Heart left ventricle (tissue), 16 donors: ENCODE data around the gene CHCHD6. TPM values are rescaled to one million over a fixed set of nuclear protein-coding genes. Genes with fewer than 3 reads are reported as not detected.
A peak's percentile ranks its signal among the peaks of the same experiment; 100 is the strongest.

ENCODE experiments used
- ATAC-seq, 4 donors: fragments of 200-7000 bp; cut with Tn5 transposase; one replicate each; pipeline ENCODE4 v1.9.1; 2020 to 2022; ENCODE audit warnings: moderate library complexity in 4 of 4, mild to moderate bottlenecking in 3 of 4, moderate number of reproducible peaks in 1 of 4
- DNase-seq, 5 donors: peaks; one replicate each; pipeline ENCODE4 v3.0.0-alpha.2; 2020
- H3K27ac ChIP-seq, 12 donors: fragments of 200-600 bp; sonication (generic) in 4 of 12; one replicate each; pipeline versions ENCODE4 v1.5.0 to v1.8.0; 2016 to 2022; ENCODE audit warnings: mild to moderate bottlenecking in 2 of 12
- H3K27me3 ChIP-seq, 9 donors: fragments of 200-600 bp; sonication (generic) in 2 of 9; one replicate each; pipeline versions ENCODE4 v1.5.1 to v1.8.0; 2016 to 2022; ENCODE audit warnings: mild to moderate bottlenecking in 3 of 9
- H3K36me3 ChIP-seq, 9 donors: fragments of 200-600 bp; sonication (generic) in 2 of 9; one replicate each; pipeline versions ENCODE4 v1.5.0 to v1.8.0; 2018 to 2022; ENCODE audit warnings: mild to moderate bottlenecking in 2 of 9
- H3K4me1 ChIP-seq, 12 donors: fragments of 200-600 bp; sonication (generic) in 4 of 12; one replicate each; pipeline versions ENCODE4 v1.5.0 to v1.8.0; 2016 to 2022; ENCODE audit warnings: mild to moderate bottlenecking in 3 of 12
- H3K4me3 ChIP-seq, 12 donors: fragments of 200-600 bp; sonication (generic) in 4 of 12; one replicate each; pipeline versions ENCODE4 v1.5.0 to v1.8.0; 2017 to 2022; ENCODE audit warnings: mild to moderate bottlenecking in 9 of 12, moderate library complexity in 4 of 12
- H3K9me3 ChIP-seq, 12 donors: fragments of 200-600 bp; sonication (generic) in 4 of 12; one replicate each; pipeline versions ENCODE4 v1.5.0 to v1.8.0; 2016 to 2022; ENCODE audit warnings: mild to moderate bottlenecking in 1 of 12
- CTCF ChIP-seq, 12 donors: fragments of 200-600 bp; sonication (generic) in 4 of 12; IDR thresholded peaks; one replicate each; pipeline versions ENCODE4 v1.5.0 to v1.8.0; 2018 to 2022; ENCODE audit warnings: antibody characterized with exemption in 12 of 12, mild to moderate bottlenecking in 5 of 12
- POLR2A ChIP-seq, 2 donors: fragments of 450-650 bp; IDR thresholded peaks; one replicate each; pipeline ENCODE4 v1.6.1; 2017; ENCODE audit warnings: antibody characterized with exemption in 2 of 2, mild to moderate bottlenecking in 2 of 2, moderate library complexity in 2 of 2
- WGBS, 4 donors: extraction: QIAGEN DNeasy Blood & Tissue Kit in 2 of 4; methylation state at CpG; one replicate each; pipeline versions ENCODE4 v1.1.5 to v1.1.7; 2013 to 2018; 5-methylcytosine and 5-hydroxymethylcytosine counted together
- intact Hi-C, 10 donors: fragments of 100-400 bp; cut with DNase I; formaldehyde crosslinking; loops; one replicate each; pipeline versions ENCODE4 v1.11.1 to v1.14.2; 2022
- polyA plus RNA-seq, 2 donors: library from polyadenylated mRNA; stranded (reverse); fragments of 200-250 nt; gene quantifications; one replicate each; pipeline ENCODE4 v1.2.3, GENCODE V29; 2013
- total RNA-seq, 9 donors: library from RNA; depleted of rRNA in 2 of 9; stranded (reverse); fragments of >200 nt in 2 of 9; fragmentation: NEBNext Ultra II Directional in 3 of 9; extraction: Animal tissue kit (Norgen Biotek cat#: 25700) in 3 of 9; gene quantifications; one replicate each; pipeline versions ENCODE4 v1.1.0 to v1.2.4, GENCODE V29; 2016 to 2023
- donor health status: ischemic (EF 13 %, LVEDD 7.1; RV severe dilation, severe dysfunction).
- donor health status: healthy with polysubstance abuse.
- donor health status: DM: no; HTN: yes; CAD: no.
- donor health status: DM: no; HTN: no; CAD: no.
- donor health status: ischemic (EF 25% LVEDD 6.9; RV normal size, moderate dysfunction).
- donor health status: ischemic (EF 25% LVEDD 5.7; RV mildly dilated, moderate dysfunction).
- donor health status: healthy.
- donor health status: DM: yes; HTN: yes; CAD: no.
- donor health status: ischemic (EF 35%, LVEDD 5.7; RV mildly dilated, moderate dysfunction).
- donor health status: nonischemic (EF 11% LVEDD 7.7; RV severe dilation, severe dysfunction).
- donor health status: DM: yes; HTN: yes; CAD: no.
- donor health status: PGD.
- donor health status: ischemic (EF 29% LVEDD 5.4; RV normal size, mild dysfunction).
- donor health status: nonischemic (EF 23%, LVEDD 6.1; RV moderate dilation, normal function).

Gene CHCHD6
- total and polyA plus RNA-seq, 11 donors = 7.7 to 29.3 (median 11.6) TPM

- peak overlapping the region in 11 of 12 donors; percentile 3 to 83 (median 60) for H3K27ac ChIP-seq
- ATAC-seq = no peak
- TF ChIP-seq CTCF (IDR thresholded peaks at IDR 0.05) (no peak), POLR2A (IDR thresholded peaks at IDR 0.05) (no peak)
- H3K36me3 ChIP-seq = peaks cover 0 to 10% (median 0%) of the 10 kb centered on the region in 9 donors
- 64 to 97% (median 71%) methylated on average over 10 to 23 of the region's 23 CpGs for WGBS, 4 donors
- peak overlapping the region in 7 of 12 donors; percentile 3 to 39 (median 11) for H3K4me3 ChIP-seq
- H3K4me1 ChIP-seq = peaks cover 4 to 64% (median 28%) of the 10 kb centered on the region in 12 donors
- no peak for DNase-seq
- intact Hi-C loops = no loop called here
- no peaks in the 10 kb centered on the region for H3K27me3 ChIP-seq
- no peaks in the 10 kb centered on the region for H3K9me3 ChIP-seq
These were observed 297.6 kb downstream of the CHCHD6 start for GRCh38 chr3:127001486-127002194.

GRCh38 chr3:127002195-127003174, 298.4 kb downstream of the CHCHD6 start:
- TF ChIP-seq POLR2A (IDR thresholded peaks at IDR 0.05) (peak in 1 of 2 donors; percentile 52), CTCF (IDR thresholded peaks at IDR 0.05) (peak; percentile 13 to 77 (median 54))
- WGBS, 4 donors = 28 to 44% (median 36%) methylated on average over 17 to 26 of the region's 26 CpGs
- ATAC-seq = peak; percentile 80 to 93 (median 86)
- Histone ChIP-seq H3K4me1 (peaks cover 4 to 59% (median 24%) of the 10 kb centered on the region in 12 donors), H3K4me3 (peak overlapping the region in 7 of 12 donors; percentile 3 to 39 (median 11)), H3K36me3 (peaks cover 0 to 10% (median 0%) of the 10 kb centered on the region in 9 donors), H3K9me3 (no peaks in the 10 kb centered on the region), H3K27ac (peak overlapping the region in 10 of 12 donors; percentile 36 to 83 (median 63)), H3K27me3 (no peaks in the 10 kb centered on the region)
- intact Hi-C loops = no loop called here
- DNase-seq = peak; percentile 88 to 93 (median 90)

GRCh38 chr3:127003175-127003555, 299.1 kb downstream of the CHCHD6 start:
- no peaks in the 10 kb centered on the region for H3K9me3 ChIP-seq
- H3K27ac ChIP-seq = peak overlapping the region in 1 of 12 donors; percentile 36
- H3K4me1 ChIP-seq = peaks cover 3 to 59% (median 22%) of the 10 kb centered on the region in 12 donors
- no peak overlapping the region for H3K4me3 ChIP-seq
- H3K27me3 ChIP-seq = no peaks in the 10 kb centered on the region
- TF ChIP-seq CTCF (IDR thresholded peaks at IDR 0.05) (no peak), POLR2A (IDR thresholded peaks at IDR 0.05) (no peak)
- peaks cover 0 to 10% (median 2%) of the 10 kb centered on the region in 9 donors for H3K36me3 ChIP-seq
- WGBS, 4 donors = 91 to 99% (median 95%) methylated on average over 7 to 12 of the region's 12 CpGs
- ATAC-seq (no peak), DNase-seq (no peak)
- intact Hi-C loops = no loop called here
